Neural cell (in vitro differentiated cells): ENCODE measurements around the gene TMEM219. TPM values are rescaled to one million over a fixed set of nuclear protein-coding genes. Genes with fewer than 3 reads are reported as not detected.
"Not testable (repeated sequence)": the region's sequence is repeated elsewhere in the genome, so short reads cannot be mapped to it uniquely, and the experiment has no call there.

Experiments used
- H2AFZ ChIP-seq: fragments of 200-600, 300-800 bp; sonication (generic), shearing (Covaris generic); 2 replicates; pipeline ENCODE4 v1.6.0; 2014; ENCODE audit warnings: low read depth, mild to moderate bottlenecking, antibody characterized with exemption, low read length, moderate library complexity
- H3F3A ChIP-seq: fragments of 200-600 bp; shearing (Covaris generic); 2 replicates; pipeline ENCODE4 v1.6.1; 2016; ENCODE audit warnings: mild to moderate bottlenecking, moderate library complexity, mixed read lengths, antibody characterized with exemption, low read length; ENCODE audit not compliant: insufficient read depth, poor library complexity, severe bottlenecking
- H3K27ac ChIP-seq: fragments of 200-600, 300-800 bp; sonication (generic), shearing (Covaris generic); 2 replicates; pipeline ENCODE4 v1.5.1; 2014; ENCODE audit warnings: mild to moderate bottlenecking, low read length, moderate library complexity
- H3K27me3 ChIP-seq: fragments of 300-800, 200-600 bp; sonication (generic), shearing (Covaris generic); 2 replicates; pipeline ENCODE4 v1.6.0; 2014; ENCODE audit warnings: mild to moderate bottlenecking, low read depth, low read length, moderate library complexity; ENCODE audit not compliant: insufficient read depth
- H3K36me3 ChIP-seq: fragments of 300-800, 200-600 bp; sonication (generic), shearing (Covaris generic); 2 replicates; pipeline ENCODE4 v1.5.1; 2014; ENCODE audit warnings: mild to moderate bottlenecking, antibody characterized with exemption, low read length, moderate library complexity; ENCODE audit not compliant: insufficient read depth
- H3K4me2 ChIP-seq: fragments of 300-800, 200-600 bp; sonication (generic), shearing (Covaris generic); 2 replicates; pipeline ENCODE4 v1.6.0; 2014; ENCODE audit warnings: mild to moderate bottlenecking, low read length
- H3K4me3 ChIP-seq: fragments of 300-800, 200-600 bp; sonication (generic), shearing (Covaris generic); 2 replicates; pipeline ENCODE4 v1.5.1; 2014; ENCODE audit warnings: mild to moderate bottlenecking, low read length, moderate library complexity
- H3K79me2 ChIP-seq: fragments of 200-600 bp; shearing (Covaris generic); replicated peaks from 2 replicates; pipeline ENCODE4 v1.6.0; 2014; ENCODE audit warnings: mild to moderate bottlenecking, low read length, moderate library complexity; ENCODE audit not compliant: insufficient read depth
- H3K9ac ChIP-seq: fragments of 300-800, 200-600 bp; sonication (generic), shearing (Covaris generic); 2 replicates; pipeline ENCODE4 v1.6.1; 2016; ENCODE audit warnings: mild to moderate bottlenecking, low read length, mixed read lengths
- H3K9me2 ChIP-seq: fragments of 200-600 bp; shearing (Covaris generic); 2 replicates; pipeline ENCODE4 v1.6.1; 2016; ENCODE audit warnings: mild to moderate bottlenecking, low read length, mixed read lengths; ENCODE audit not compliant: insufficient read depth
- H3K9me3 ChIP-seq: fragments of 200-600, 300-800 bp; sonication (generic), shearing (Covaris generic); 2 replicates; pipeline ENCODE4 v1.6.1; 2016; ENCODE audit warnings: mild to moderate bottlenecking, mixed run types, low read length, moderate library complexity, mixed read lengths
- H4K20me1 ChIP-seq: fragments of 200-600 bp; shearing (Covaris generic); 2 replicates; pipeline ENCODE4 v1.6.1; 2016; ENCODE audit warnings: mild to moderate bottlenecking, mixed run types; ENCODE audit not compliant: insufficient read depth
- EZH2 ChIP-seq: fragments of 200-600, 300-800 bp; shearing (Covaris generic), sonication (generic); IDR thresholded peaks from 2 replicates; pipeline ENCODE4 v1.6.1; 2014; ENCODE audit warnings: antibody characterized with exemption, low read length, borderline replicate concordance, mild to moderate bottlenecking; ENCODE audit not compliant: insufficient read depth, poor library complexity, severe bottlenecking
- MXI1 ChIP-seq: fragments of 450-650 bp; conservative IDR thresholded peaks from 2 replicates; pipeline ENCODE4 v1.6.1; 2014; ENCODE audit warnings: antibody characterized with exemption, mild to moderate bottlenecking; ENCODE audit not compliant: poor library complexity, severe bottlenecking
- polyA plus RNA-seq: library from polyadenylated mRNA; depleted of rRNA; stranded (reverse); fragments of >200 nt; gene quantifications from 2 replicates; pipeline ENCODE4 v1.2.3, GENCODE V29; 2014

Gene TMEM219
- polyA plus RNA-seq, 1 donor from 2014 or later = 154 TPM

- not testable (repeated sequence) for H3K36me3 ChIP-seq, H4K20me1 ChIP-seq, H3K4me2 ChIP-seq, H2AFZ ChIP-seq, H3K9ac ChIP-seq, H3K27me3 ChIP-seq, H3K9me3 ChIP-seq, H3F3A ChIP-seq, H3K9me2 ChIP-seq, H3K79me2 ChIP-seq, H3K4me3 ChIP-seq, H3K27ac ChIP-seq
Observed at GRCh38 chr16:30012598-30012997, 50.7 kb downstream of the TMEM219 start.

DNA sequence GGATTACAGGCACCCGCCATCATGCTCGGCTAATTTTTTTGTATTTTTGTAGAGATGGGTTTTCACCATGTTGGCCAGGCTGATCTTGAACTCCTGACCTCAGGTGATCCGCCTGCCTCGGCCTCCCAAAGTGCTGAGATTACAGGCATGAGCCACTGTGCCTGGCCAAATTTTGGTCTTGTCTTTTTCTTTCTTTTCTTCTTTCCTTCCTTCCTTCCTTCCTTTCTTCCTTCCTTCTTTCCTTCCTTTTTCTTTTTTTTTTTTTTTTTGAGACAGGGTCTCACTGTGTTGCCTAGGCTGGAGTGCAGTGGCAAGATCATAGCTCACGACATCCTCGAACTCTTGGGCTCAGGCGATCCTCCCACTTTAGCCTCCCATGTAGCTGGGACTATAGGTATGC is 53.6 kb downstream of the TMEM219 start:
- H3K9me3 ChIP-seq, H3K27ac ChIP-seq, H4K20me1 ChIP-seq, H2AFZ ChIP-seq, H3K79me2 ChIP-seq, H3F3A ChIP-seq, H3K9ac ChIP-seq, H3K36me3 ChIP-seq, H3K27me3 ChIP-seq, H3K4me2 ChIP-seq, H3K9me2 ChIP-seq, H3K4me3 ChIP-seq: not testable (repeated sequence)

- H3K9me3 ChIP-seq = no peaks in the 10 kb centered on the region
- H3K27ac ChIP-seq = no peak overlapping the region
- H3K79me2 ChIP-seq = no peaks in the 10 kb centered on the region
- no peak overlapping the region for H3K9ac ChIP-seq
- no peaks in the 10 kb centered on the region for H4K20me1 ChIP-seq
- no peak for TF ChIP-seq MXI1
- no peaks in the 10 kb centered on the region for H3F3A ChIP-seq
- H2AFZ ChIP-seq = no peak overlapping the region
- H3K4me2 ChIP-seq = no peak overlapping the region
- H3K9me2 ChIP-seq = no peaks in the 10 kb centered on the region
- H3K4me3 ChIP-seq = no peak overlapping the region
- H3K36me3 ChIP-seq = no peaks in the 10 kb centered on the region
- no peaks in the 10 kb centered on the region for H3K27me3 ChIP-seq
Observed at GRCh38 chr16:30016555-30017276, 54.8 kb downstream of the TMEM219 start.

DNA sequence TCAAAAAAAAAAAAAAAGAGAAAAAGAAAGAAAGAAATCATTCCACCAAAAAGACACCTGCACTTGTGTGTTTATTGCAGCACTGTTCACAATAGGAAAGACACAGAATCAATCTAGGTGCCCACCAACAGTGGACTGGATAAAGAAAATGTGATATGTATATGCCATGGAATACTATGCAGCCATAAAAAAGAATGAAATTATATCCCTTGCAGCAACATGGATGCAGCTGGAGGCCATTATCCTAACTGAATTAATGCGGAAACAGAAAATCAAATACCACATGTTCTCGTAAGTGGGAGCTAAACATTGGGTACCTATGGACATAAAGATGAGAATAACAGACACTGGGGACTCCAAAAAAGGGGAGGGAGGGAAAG is 55.4 kb downstream of the TMEM219 start:
- no peak overlapping the region for H3K4me2 ChIP-seq
- no peaks in the 10 kb centered on the region for H3K9me3 ChIP-seq
- H4K20me1 ChIP-seq = no peaks in the 10 kb centered on the region
- H3F3A ChIP-seq = no peaks in the 10 kb centered on the region
- H3K36me3 ChIP-seq = no peaks in the 10 kb centered on the region
- no peak for TF ChIP-seq EZH2
- no peak overlapping the region for H2AFZ ChIP-seq
- no peak overlapping the region for H3K4me3 ChIP-seq
- H3K27me3 ChIP-seq = no peaks in the 10 kb centered on the region
- no peak overlapping the region for H3K9ac ChIP-seq
- H3K9me2 ChIP-seq = no peaks in the 10 kb centered on the region
- H3K27ac ChIP-seq = no peak overlapping the region
- H3K79me2 ChIP-seq = no peaks in the 10 kb centered on the region

DNA sequence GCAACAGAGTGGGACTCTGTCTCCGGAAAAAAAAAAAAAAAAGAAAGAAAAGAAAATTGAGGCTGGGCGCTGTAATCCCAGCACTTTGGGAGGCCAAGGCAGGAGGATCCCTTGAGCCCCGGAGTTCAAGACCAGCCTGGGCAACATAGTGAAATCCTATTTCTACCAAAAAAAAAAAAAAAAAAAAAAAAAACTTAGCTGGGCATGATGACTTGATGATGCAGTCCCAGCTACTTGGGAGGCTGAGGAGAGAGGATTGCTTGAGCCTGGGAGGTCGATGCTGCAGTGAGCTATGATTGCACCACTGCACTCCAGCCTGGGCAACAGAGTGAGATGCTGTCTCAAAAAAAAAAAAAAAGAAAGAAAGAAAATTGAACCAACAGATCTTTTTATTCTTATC is 56.1 kb downstream of the TMEM219 start:
- not testable (repeated sequence) for H3K27me3 ChIP-seq, H3K27ac ChIP-seq, H3K79me2 ChIP-seq, H3K4me2 ChIP-seq, H2AFZ ChIP-seq, H3F3A ChIP-seq, H3K9ac ChIP-seq, H3K9me2 ChIP-seq, H3K9me3 ChIP-seq, H3K36me3 ChIP-seq, H3K4me3 ChIP-seq, H4K20me1 ChIP-seq
